GM12878 (cell line): ENCODE measurements around the gene FRS3. TPM values are rescaled to one million over a fixed set of nuclear protein-coding genes. Genes with fewer than 3 reads are reported as not detected.

ENCODE experiments used
- ATAC-seq: fragments of 200-7000 bp; cut with Tn5 transposase; 3 replicates; pipeline ENCODE4 v1.9.1; 2020; ENCODE audit warnings: mild to moderate bottlenecking, moderate library complexity
- BruUV-seq: library from RNA; stranded (reverse); fragments of 400-500 nt; replicated peaks from 2 replicates; lab custom pipeline; 2021; lab: Mats Ljungman, UMichigan
- CTCF ChIA-PET: fragments of 300-600 bp; sonication (Branson Sonifier 250); formaldehyde crosslinking; extraction: SDS; loops from one replicate; lab custom pipeline; 2021; ENCODE audit warnings: inconsistent platforms; lab: Yijun Ruan, JAX
- POLR2A ChIA-PET: fragments of 350-600 bp; formaldehyde crosslinking; extraction: SDS; loops from one replicate; lab custom pipeline; 2021; ENCODE audit warnings: inconsistent platforms; lab: Charles Lee
- RAD21 ChIA-PET: fragments of 300-600 bp; sonication (Branson Sonifier 250); formaldehyde crosslinking; loops from one replicate; lab custom pipeline; 2023; ENCODE audit warnings: antibody characterized with exemption; ENCODE audit not compliant: unreplicated experiment; lab: Charles Lee
- SMC1A ChIA-PET: fragments of 300-600 bp; sonication (Branson Sonifier 250); formaldehyde crosslinking; loops from one replicate; lab custom pipeline; 2023; ENCODE audit not compliant: unreplicated experiment, uncharacterized antibody; lab: Charles Lee
- DNase-seq: peaks from one replicate; pipeline ENCODE4 v3.0.0-alpha.2; 2011; ENCODE audit warnings: low read depth, low spot score
- FAIRE-seq: peaks from 3 replicates; lab custom pipeline; 2011; peaks lifted over from hg19 to GRCh38; lab: Jason Lieb, UNC
- H2AFZ ChIP-seq: 2 replicates; pipeline ENCODE4 v1.6.0; 2011; ENCODE audit warnings: low read depth, low read length, control low read depth; ENCODE audit not compliant: control insufficient read depth
- H3K27ac ChIP-seq: 2 replicates; pipeline ENCODE4 v1.5.1; 2011; ENCODE audit warnings: control low read depth; ENCODE audit not compliant: control insufficient read depth, insufficient read depth
- H3K27me3 ChIP-seq, 2 experiments: replicated peaks in 1 of 2; 2 replicates each; pipeline versions ENCODE4 v1.6.0 to v1.6.1; 2011; ENCODE audit warnings: low read length in 1 of 2; ENCODE audit not compliant: control insufficient read depth in 2 of 2, insufficient read depth in 2 of 2
- H3K36me3 ChIP-seq, 2 experiments: 2 replicates each; pipeline ENCODE4 v1.5.1; 2011; ENCODE audit warnings: low read length in 1 of 2; ENCODE audit not compliant: control insufficient read depth in 2 of 2, insufficient read depth in 2 of 2
- H3K4me1 ChIP-seq: 2 replicates; pipeline ENCODE4 v1.6.1; 2011; ENCODE audit warnings: mild to moderate bottlenecking, low read length, moderate library complexity, mixed read lengths; ENCODE audit not compliant: control insufficient read depth, insufficient read depth
- H3K4me2 ChIP-seq: 2 replicates; pipeline ENCODE4 v1.6.0; 2011; ENCODE audit warnings: control low read depth; ENCODE audit not compliant: control insufficient read depth, insufficient read depth
- H3K4me3 ChIP-seq: fragments of 200-600 bp; sonication (generic); 2 replicates; pipeline ENCODE4 v1.5.1; 2016
- H3K79me2 ChIP-seq: 2 replicates; pipeline ENCODE4 v1.6.0; 2011; ENCODE audit warnings: low read length; ENCODE audit not compliant: control insufficient read depth, insufficient read depth
- H3K9ac ChIP-seq: 2 replicates; pipeline ENCODE4 v1.8.0; 2011; ENCODE audit warnings: low read length, control low read depth, mixed read lengths; ENCODE audit not compliant: control insufficient read depth, insufficient read depth
- H3K9me3 ChIP-seq: replicated peaks from 3 replicates; pipeline ENCODE4 v1.5.1; 2011; ENCODE audit warnings: mild to moderate bottlenecking, low read length; ENCODE audit not compliant: control insufficient read depth, insufficient read depth
- H4K20me1 ChIP-seq: 2 replicates; pipeline ENCODE4 v1.6.0; 2011; ENCODE audit not compliant: control insufficient read depth, insufficient read depth
- CEBPB ChIP-seq, 2 experiments: fragments of 150-350 bp in 1 of 2; IDR thresholded peaks; 2 replicates each; pipeline ENCODE4 v1.6.1; 2012 to 2014; ENCODE audit warnings: low read depth in 2 of 2, low read length in 2 of 2, borderline replicate concordance in 1 of 2, inconsistent platforms in 1 of 2
- CHD2 ChIP-seq: IDR thresholded peaks from 2 replicates; pipeline ENCODE4 v1.6.1; 2011; ENCODE audit warnings: low read depth, low read length, improper control_type of control experiment, borderline replicate concordance
- DPF2 ChIP-seq: fragments of 450-650 bp; IDR thresholded peaks from 2 replicates; pipeline ENCODE4 v1.6.1; 2017; ENCODE audit warnings: mild to moderate bottlenecking
- EED ChIP-seq: sonication (generic); IDR thresholded peaks from 2 replicates; pipeline ENCODE4 v1.6.1; 2016; ENCODE audit warnings: antibody characterized with exemption, low read depth
- NFYA ChIP-seq: IDR thresholded peaks from 2 replicates; pipeline ENCODE4 v1.6.1; 2011; ENCODE audit warnings: low read depth, mild to moderate bottlenecking, low read length, improper control_type of control experiment, borderline replicate concordance
- PAX5 ChIP-seq: IDR thresholded peaks from 2 replicates; pipeline ENCODE4 v1.6.1; 2011; ENCODE audit warnings: low read depth, low read length, borderline replicate concordance
- RB1 ChIP-seq: fragments of 450-650 bp; formaldehyde crosslinking; IDR thresholded peaks from 2 replicates; pipeline ENCODE4 v1.6.1; 2017; ENCODE audit warnings: mild to moderate bottlenecking, borderline replicate concordance
- SMAD1 ChIP-seq: fragments of 450-650 bp; IDR thresholded peaks from 2 replicates; pipeline ENCODE4 v1.6.1; 2018; ENCODE audit warnings: mild to moderate bottlenecking, low read depth; ENCODE audit not compliant: partially characterized antibody
- SREBF1 ChIP-seq: IDR thresholded peaks from 2 replicates; pipeline ENCODE4 v1.6.1; 2012; ENCODE audit warnings: mild to moderate bottlenecking, low read length
- WGBS: methylation state at CpG from one replicate; pipeline ENCODE4 v1.1.6; 2016; ENCODE audit warnings: low lambda C conversion rate; ENCODE audit not compliant: insufficient replicate concordance, insufficient coverage; ENCODE audit errors: missing lambda C conversion rate; 5-methylcytosine and 5-hydroxymethylcytosine counted together
- in situ Hi-C: fragments of 300-500 bp; cut with MboI; formaldehyde crosslinking; loops from 9 replicates; pipeline ENCODE4 v1.14.3; 2018; ENCODE audit warnings: mixed read lengths
- intact Hi-C: fragments of 100-400 bp; cut with micrococcal nuclease; formaldehyde crosslinking; loops from one replicate; pipeline ENCODE4 v1.14.2; 2022; ENCODE audit not compliant: unreplicated experiment
- polyA plus RNA-seq, 11 experiments: library from polyadenylated mRNA; depleted of rRNA in 4 of 11; unstranded in 6 of 11; stranded (reverse) in 5 of 11; fragments of >200 nt; fragmentation: Nextera tagmentation in 4 of 11; fragmentation: Illumina TruSeq in 1 of 11; extraction: Ambion mirVana in 4 of 11; extraction: Trizol in 1 of 11; gene quantifications; 1 replicate in 1 of 11; 2 replicates in 10 of 11; pipeline versions ENCODE4 v1.2.1 to v1.2.3, GENCODE V29; 2011 to 2016; ENCODE audit warnings: inconsistent platforms in 2 of 11, missing spikeins in 2 of 11, low read depth in 1 of 11
- total RNA-seq, 4 experiments: library from RNA; depleted of rRNA in 3 of 4; stranded (reverse); fragments of >200 nt in 3 of 4; fragmentation: Illumina TruSeq in 1 of 4; extraction: Trizol in 1 of 4; gene quantifications; 2 replicates each; pipeline versions ENCODE4 v1.2.1 to v1.2.3, GENCODE V29; 2013 to 2021
- TF ChIP-seq, protein P1 (sequence below): IDR thresholded peaks from 2 replicates; pipeline ENCODE4 v1.6.1; 2011; ENCODE audit warnings: low read depth, mild to moderate bottlenecking, low read length, moderate library complexity, borderline replicate concordance; ENCODE audit errors: extremely low read depth
- TF ChIP-seq, protein P2 (sequence below): fragments of 450-650 bp; formaldehyde crosslinking; IDR thresholded peaks from 2 replicates; pipeline ENCODE4 v1.5.0; 2022; ENCODE audit warnings: mild to moderate bottlenecking, missing genetic modification characterization

Gene FRS3
- total and polyA plus RNA-seq, 10 of the 15 experiments (the other 5 are each of a cell fraction or from before 2014, with no cell fraction given), result 0.05 to 3.4 (median 1.5) TPM

DNA sequence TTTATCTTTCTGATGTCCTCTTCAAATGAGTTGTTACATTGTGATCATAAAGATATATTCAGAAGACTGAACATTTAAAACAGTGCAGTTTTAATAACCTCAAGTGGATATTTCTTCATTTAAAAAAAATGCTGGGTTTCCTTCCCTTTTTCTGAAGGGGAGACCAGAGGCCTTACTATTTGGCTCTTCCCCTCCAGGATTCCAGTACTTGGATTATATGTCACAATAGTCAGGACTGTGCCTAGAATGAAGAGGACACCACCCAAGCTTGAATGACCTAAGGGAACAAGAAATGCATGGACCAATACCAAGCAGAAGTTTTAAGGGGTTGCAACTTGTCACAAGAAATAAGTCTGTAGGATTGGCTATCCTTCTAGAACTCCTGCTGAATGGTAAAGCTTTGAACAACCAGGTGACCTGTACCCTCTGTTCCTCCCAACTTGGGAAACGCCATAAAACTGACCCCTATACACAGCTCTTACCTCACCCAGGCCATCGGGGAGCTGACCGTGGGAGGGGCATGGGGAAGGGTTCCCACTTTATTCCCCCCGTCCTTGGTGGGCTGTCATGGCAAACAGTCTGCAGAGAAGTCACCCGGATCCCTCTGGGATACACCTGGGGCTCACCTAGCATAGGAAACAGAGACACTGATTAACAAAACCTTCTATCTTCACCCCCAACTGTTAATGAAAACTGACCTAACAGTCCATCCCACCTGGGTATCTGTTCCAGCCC, 2.0 kb downstream of the FRS3 start:
- ChIA-PET RAD21 (interaction anchor here (1.2 to 3.2 kb wide), 4 partner anchors 9 to 267 kb away, joined by 3 to 8 read pairs (median 5); no protein-coding TSS in a partner anchor), CTCF (interaction anchor here (0.6 to 4.7 kb wide), 10 partner anchors 9 to 471 kb away, joined by 3 to 38 read pairs (median 4); partner anchors contain the start of genes BYSL, MED20 and TOMM6), POLR2A (interaction anchor here (0.5 kb wide), 1 partner anchor 87 kb away, joined by 3 read pairs; no protein-coding TSS in a partner anchor), SMC1A (interaction anchor here (0.7 to 2.9 kb wide), 7 partner anchors 48 to 269 kb away, joined by 3 to 13 read pairs (median 4); partner anchors contain the start of genes BYSL and MED20)
- intact Hi-C loops (loop anchor here (2.0 to 5.0 kb wide), 3 partner anchors 43 to 410 kb away; partner anchors contain the start of gene TFEB), in situ Hi-C loops (no loop called here)
- TF ChIP-seq CEBPB (IDR thresholded peaks at IDR 0.05; ENCODE audit: borderline replicate concordance in 1 of 2, low read depth in 2 of 2, low read length in 2 of 2) (no peak), PAX5 (no peak), EED (no peak), SMAD1 (no peak), SREBF1 (no peak), CHD2 (no peak), DPF2 (no peak), RB1 (no peak), NFYA (no peak)
- TF ChIP-seq, protein P1, sequence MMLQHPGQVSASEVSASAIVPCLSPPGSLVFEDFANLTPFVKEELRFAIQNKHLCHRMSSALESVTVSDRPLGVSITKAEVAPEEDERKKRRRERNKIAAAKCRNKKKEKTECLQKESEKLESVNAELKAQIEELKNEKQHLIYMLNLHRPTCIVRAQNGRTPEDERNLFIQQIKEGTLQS, result no peak
- TF ChIP-seq, protein P2, sequence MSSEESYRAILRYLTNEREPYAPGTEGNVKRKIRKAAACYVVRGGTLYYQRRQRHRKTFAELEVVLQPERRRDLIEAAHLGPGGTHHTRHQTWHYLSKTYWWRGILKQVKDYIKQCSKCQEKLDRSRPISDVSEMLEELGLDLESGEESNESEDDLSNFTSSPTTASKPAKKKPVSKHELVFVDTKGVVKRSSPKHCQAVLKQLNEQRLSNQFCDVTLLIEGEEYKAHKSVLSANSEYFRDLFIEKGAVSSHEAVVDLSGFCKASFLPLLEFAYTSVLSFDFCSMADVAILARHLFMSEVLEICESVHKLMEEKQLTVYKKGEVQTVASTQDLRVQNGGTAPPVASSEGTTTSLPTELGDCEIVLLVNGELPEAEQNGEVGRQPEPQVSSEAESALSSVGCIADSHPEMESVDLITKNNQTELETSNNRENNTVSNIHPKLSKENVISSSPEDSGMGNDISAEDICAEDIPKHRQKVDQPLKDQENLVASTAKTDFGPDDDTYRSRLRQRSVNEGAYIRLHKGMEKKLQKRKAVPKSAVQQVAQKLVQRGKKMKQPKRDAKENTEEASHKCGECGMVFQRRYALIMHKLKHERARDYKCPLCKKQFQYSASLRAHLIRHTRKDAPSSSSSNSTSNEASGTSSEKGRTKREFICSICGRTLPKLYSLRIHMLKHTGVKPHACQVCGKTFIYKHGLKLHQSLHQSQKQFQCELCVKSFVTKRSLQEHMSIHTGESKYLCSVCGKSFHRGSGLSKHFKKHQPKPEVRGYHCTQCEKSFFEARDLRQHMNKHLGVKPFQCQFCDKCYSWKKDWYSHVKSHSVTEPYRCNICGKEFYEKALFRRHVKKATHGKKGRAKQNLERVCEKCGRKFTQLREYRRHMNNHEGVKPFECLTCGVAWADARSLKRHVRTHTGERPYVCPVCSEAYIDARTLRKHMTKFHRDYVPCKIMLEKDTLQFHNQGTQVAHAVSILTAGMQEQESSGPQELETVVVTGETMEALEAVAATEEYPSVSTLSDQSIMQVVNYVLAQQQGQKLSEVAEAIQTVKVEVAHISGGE (CRISPR knock-in tag), result no peak
- WGBS, result 81% methylated on average over 5 of the region's 5 CpGs
- H3K9me3 ChIP-seq, result no peaks in the 10 kb centered on the region
- no peaks in the 10 kb centered on the region for H3K27me3 ChIP-seq
- peaks cover 0 to 3% of the 10 kb centered on the region in 2 experiments; a peak in 1 of 4 replicates for H3K36me3 ChIP-seq
- no peak overlapping the region for H3K27ac ChIP-seq
- no peak overlapping the region for H3K4me2 ChIP-seq
- ATAC-seq, result no peak
- H3K9ac ChIP-seq, result no peak overlapping the region
- no peaks in the 10 kb centered on the region for H4K20me1 ChIP-seq
- no peak overlapping the region for H3K4me3 ChIP-seq
- DNase-seq, result no peak
- H3K4me1 ChIP-seq, result peaks cover 13% of the 10 kb centered on the region
- H3K79me2 ChIP-seq, result no peaks in the 10 kb centered on the region
- BruUV-seq, result no TSS peak
- no peak overlapping the region for H2AFZ ChIP-seq
- no peak for FAIRE-seq
